GM23338 (cell line): ENCODE results near the gene OR2F2. TPM values are rescaled to one million over a fixed set of nuclear protein-coding genes. Genes with fewer than 3 reads are reported as not detected.

Experiments
- ATAC-seq: fragments of 200-7000 bp; cut with Tn5 transposase; 3 replicates; pipeline ENCODE4 v1.9.1; 2020
- DNase-seq: peaks from one replicate; pipeline ENCODE4 v3.0.0-alpha.2; 2015; ENCODE audit warnings: low spot score
- H2AFZ ChIP-seq: fragments of 200-600 bp; sonication (generic); 2 replicates; pipeline ENCODE4 v1.8.0; 2016; ENCODE audit warnings: antibody characterized with exemption, mild to moderate bottlenecking, moderate library complexity
- H3F3A ChIP-seq: fragments of 200-600 bp; sonication (generic); replicated peaks from 2 replicates; pipeline ENCODE4 v1.8.0; 2017; ENCODE audit warnings: antibody characterized with exemption, mixed run types, low read depth
- H3K27ac ChIP-seq: fragments of 200-600 bp; sonication (generic); 2 replicates; pipeline ENCODE4 v1.6.1; 2016; ENCODE audit warnings: low read depth
- H3K27me3 ChIP-seq: fragments of 200-600 bp; sonication (generic); 2 replicates; pipeline ENCODE4 v1.8.0; 2016; ENCODE audit warnings: mild to moderate bottlenecking, mixed run types, moderate library complexity; ENCODE audit not compliant: insufficient read depth
- H3K36me3 ChIP-seq: fragments of 200-600 bp; sonication (generic); 2 replicates; pipeline ENCODE4 v1.8.0; 2016; ENCODE audit warnings: mild to moderate bottlenecking; ENCODE audit not compliant: insufficient read depth
- H3K4me1 ChIP-seq: fragments of 200-600 bp; sonication (generic); 2 replicates; pipeline ENCODE4 v1.8.0; 2016; ENCODE audit warnings: mild to moderate bottlenecking, moderate library complexity; ENCODE audit not compliant: insufficient read depth
- H3K4me2 ChIP-seq: fragments of 200-600 bp; sonication (generic); 2 replicates; pipeline ENCODE4 v1.7.1; 2017; ENCODE audit warnings: mixed run types
- H3K4me3 ChIP-seq: fragments of 200-600 bp; sonication (generic); 2 replicates; pipeline ENCODE4 v1.6.1; 2016; ENCODE audit warnings: mixed run types
- H3K79me2 ChIP-seq: fragments of 200-600 bp; sonication (generic); replicated peaks from 2 replicates; pipeline ENCODE4 v1.8.0; 2017; ENCODE audit warnings: mild to moderate bottlenecking; ENCODE audit not compliant: insufficient read depth
- H3K9me2 ChIP-seq: fragments of 200-600 bp; sonication (generic); 2 replicates; pipeline ENCODE4 v1.8.0; 2017; ENCODE audit not compliant: insufficient read depth
- H4K20me1 ChIP-seq: fragments of 200-600 bp; sonication (generic); replicated peaks from 2 replicates; pipeline ENCODE4 v1.8.0; 2017; ENCODE audit warnings: mild to moderate bottlenecking; ENCODE audit not compliant: insufficient read depth
- H3K27ac Mint-ChIP-seq: 2 replicates; pipeline ENCODE4 v1.8.0; 2020; ENCODE audit warnings: inconsistent platforms, mild to moderate bottlenecking, moderate library complexity, mixed read lengths
- H3K27me3 Mint-ChIP-seq: 3 replicates; pipeline ENCODE4 v1.8.0; 2022; ENCODE audit warnings: low read depth, mild to moderate bottlenecking, moderate library complexity, mixed read lengths, inconsistent platforms; ENCODE audit not compliant: insufficient read depth, poor library complexity
- H3K36me3 Mint-ChIP-seq: 3 replicates; pipeline ENCODE4 v1.8.0; 2021; ENCODE audit warnings: low read depth, mild to moderate bottlenecking, inconsistent platforms, moderate library complexity, mixed read lengths
- H3K4me1 Mint-ChIP-seq: 3 replicates; pipeline ENCODE4 v1.8.0; 2020; ENCODE audit warnings: mild to moderate bottlenecking, inconsistent platforms, mixed read lengths
- H3K4me3 Mint-ChIP-seq: 3 replicates; pipeline ENCODE4 v1.8.0; 2021; ENCODE audit warnings: moderate library complexity, mild to moderate bottlenecking, inconsistent platforms, mixed read lengths
- H3K9me3 Mint-ChIP-seq: 3 replicates; pipeline ENCODE4 v1.8.0; 2020; ENCODE audit warnings: moderate library complexity, mild to moderate bottlenecking, inconsistent platforms, mixed read lengths
- CREB1 ChIP-seq: fragments of 250-450 bp; sonication (Bioruptor Pico); IDR thresholded peaks from 2 replicates; pipeline ENCODE4 v1.5.0; 2020; ENCODE audit warnings: low read depth, mild to moderate bottlenecking, moderate library complexity
- EZH2 ChIP-seq: fragments of 200-600 bp; sonication (generic); IDR thresholded peaks from one replicate; pipeline ENCODE4 v1.8.0; 2017; ENCODE audit warnings: antibody characterized with exemption, mild to moderate bottlenecking, low read depth; ENCODE audit not compliant: unreplicated experiment
- EZH2phosphoT487 ChIP-seq: fragments of 200-600 bp; sonication (generic); IDR thresholded peaks from one replicate; pipeline ENCODE4 v1.8.1; 2018; ENCODE audit warnings: antibody characterized with exemption; ENCODE audit not compliant: unreplicated experiment
- JUNB ChIP-seq: IDR thresholded peaks from one replicate; pipeline ENCODE4 v1.6.1; 2016; ENCODE audit warnings: antibody characterized with exemption; ENCODE audit not compliant: unreplicated experiment
- NANOG ChIP-seq: IDR thresholded peaks from 2 replicates; pipeline ENCODE4 v1.6.1; 2016; ENCODE audit warnings: antibody characterized with exemption, borderline replicate concordance
- POLR2AphosphoS5 ChIP-seq: IDR thresholded peaks from 2 replicates; pipeline ENCODE4 v1.6.1; 2016; ENCODE audit warnings: antibody characterized with exemption, low read depth
- STAT1 ChIP-seq: IDR thresholded peaks from one replicate; pipeline ENCODE4 v1.6.1; 2016; ENCODE audit warnings: antibody characterized with exemption; ENCODE audit not compliant: unreplicated experiment
- ZNF114 ChIP-seq: fragments of 250-450 bp; sonication (Bioruptor Pico); IDR thresholded peaks from 2 replicates; pipeline ENCODE4 v1.5.0; 2020; ENCODE audit warnings: mild to moderate bottlenecking, moderate library complexity
- ZNF331 ChIP-seq: fragments of 250-450 bp; sonication (Bioruptor Pico); IDR thresholded peaks from 2 replicates; pipeline ENCODE4 v1.5.0; 2020; ENCODE audit warnings: low read depth, mild to moderate bottlenecking, moderate library complexity
- polyA plus RNA-seq: library from polyadenylated mRNA; unstranded; fragments of >200 nt; fragmentation: Nextera tagmentation; extraction: Ambion mirVana; gene quantifications from 2 replicates; pipeline ENCODE4 v1.2.1, GENCODE V29; 2016
- total RNA-seq: library from RNA; depleted of rRNA; stranded (reverse); fragments of >200 nt; shearing (Covaris generic); gene quantifications from 2 replicates; pipeline ENCODE4 v1.2.3, GENCODE V29; 2014
- TF ChIP-seq, protein P1 (sequence below): fragments of 250-450 bp; sonication (Bioruptor Pico); IDR thresholded peaks from 2 replicates; pipeline ENCODE4 v1.5.0; 2020; ENCODE audit warnings: mild to moderate bottlenecking, moderate library complexity
- TF ChIP-seq, protein P2 (sequence below), 2 experiments: fragments of 200-600 bp in 1 of 2; sonication (generic) in 1 of 2; conservative IDR thresholded peaks; 2 replicates each; pipeline versions ENCODE4 v1.5.1 to v1.6.1; 2016 to 2017; ENCODE audit warnings: antibody characterized with exemption in 2 of 2, low read depth in 2 of 2, mild to moderate bottlenecking in 2 of 2, moderate library complexity in 1 of 2
- TF ChIP-seq, protein P3 (sequence below): IDR thresholded peaks from one replicate; pipeline ENCODE4 v1.6.1; 2018; ENCODE audit warnings: antibody characterized with exemption; ENCODE audit not compliant: unreplicated experiment
- TF ChIP-seq, protein P4 (sequence below): IDR thresholded peaks from 2 replicates; pipeline ENCODE4 v1.6.1; 2016; ENCODE audit warnings: antibody characterized with exemption

Gene OR2F2
- total and polyA plus RNA-seq, 2 experiments from 2014 or later, result not detected

DNA sequence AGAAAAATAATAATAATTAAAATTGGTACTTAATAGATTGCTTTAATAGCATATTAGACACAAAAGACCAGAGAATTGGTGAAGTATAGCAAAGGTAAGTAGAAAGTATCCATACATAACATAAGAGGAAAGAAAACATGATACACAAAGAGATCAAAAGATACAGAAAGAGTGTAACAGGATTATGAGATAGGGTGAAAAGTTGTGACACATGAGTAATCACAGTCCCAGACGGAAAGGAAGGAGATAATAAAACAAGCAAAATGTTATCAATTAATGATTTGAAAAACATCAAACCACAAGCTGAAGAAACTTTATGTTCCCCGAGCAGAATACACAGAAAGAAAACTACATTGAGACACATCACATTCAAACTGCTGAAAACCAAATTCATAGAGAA is 43.6 kb upstream of the OR2F2 start:
- peaks cover 13% of the 10 kb centered on the region; the same call in 2 of the 3 replicates for H3K9me3 Mint-ChIP-seq
- H3K27ac Mint-ChIP-seq, result no peak overlapping the region
- no peak overlapping the region for H3K4me3 Mint-ChIP-seq
- Histone ChIP-seq H3F3A (no peaks in the 10 kb centered on the region), H3K4me2 (no peak overlapping the region), H2AFZ (no peak overlapping the region), H3K9me2 (no peaks in the 10 kb centered on the region), H4K20me1 (peaks cover 25% of the 10 kb centered on the region; the same call in 1 of the 2 replicates), H3K27ac (no peak overlapping the region), H3K4me1 (no peaks in the 10 kb centered on the region), H3K4me3 (no peak overlapping the region), H3K36me3 (no peaks in the 10 kb centered on the region), H3K27me3 (no peaks in the 10 kb centered on the region), H3K79me2 (peaks cover 90% of the 10 kb centered on the region)
- H3K4me1 Mint-ChIP-seq, result peaks cover 7% of the 10 kb centered on the region; the same call in 2 of the 3 replicates
- DNase-seq, result no peak
- no peak for ATAC-seq
- H3K36me3 Mint-ChIP-seq, result peaks cover 18% of the 10 kb centered on the region
- peaks cover 2% of the 10 kb centered on the region for H3K27me3 Mint-ChIP-seq
- TF ChIP-seq, protein P1, sequence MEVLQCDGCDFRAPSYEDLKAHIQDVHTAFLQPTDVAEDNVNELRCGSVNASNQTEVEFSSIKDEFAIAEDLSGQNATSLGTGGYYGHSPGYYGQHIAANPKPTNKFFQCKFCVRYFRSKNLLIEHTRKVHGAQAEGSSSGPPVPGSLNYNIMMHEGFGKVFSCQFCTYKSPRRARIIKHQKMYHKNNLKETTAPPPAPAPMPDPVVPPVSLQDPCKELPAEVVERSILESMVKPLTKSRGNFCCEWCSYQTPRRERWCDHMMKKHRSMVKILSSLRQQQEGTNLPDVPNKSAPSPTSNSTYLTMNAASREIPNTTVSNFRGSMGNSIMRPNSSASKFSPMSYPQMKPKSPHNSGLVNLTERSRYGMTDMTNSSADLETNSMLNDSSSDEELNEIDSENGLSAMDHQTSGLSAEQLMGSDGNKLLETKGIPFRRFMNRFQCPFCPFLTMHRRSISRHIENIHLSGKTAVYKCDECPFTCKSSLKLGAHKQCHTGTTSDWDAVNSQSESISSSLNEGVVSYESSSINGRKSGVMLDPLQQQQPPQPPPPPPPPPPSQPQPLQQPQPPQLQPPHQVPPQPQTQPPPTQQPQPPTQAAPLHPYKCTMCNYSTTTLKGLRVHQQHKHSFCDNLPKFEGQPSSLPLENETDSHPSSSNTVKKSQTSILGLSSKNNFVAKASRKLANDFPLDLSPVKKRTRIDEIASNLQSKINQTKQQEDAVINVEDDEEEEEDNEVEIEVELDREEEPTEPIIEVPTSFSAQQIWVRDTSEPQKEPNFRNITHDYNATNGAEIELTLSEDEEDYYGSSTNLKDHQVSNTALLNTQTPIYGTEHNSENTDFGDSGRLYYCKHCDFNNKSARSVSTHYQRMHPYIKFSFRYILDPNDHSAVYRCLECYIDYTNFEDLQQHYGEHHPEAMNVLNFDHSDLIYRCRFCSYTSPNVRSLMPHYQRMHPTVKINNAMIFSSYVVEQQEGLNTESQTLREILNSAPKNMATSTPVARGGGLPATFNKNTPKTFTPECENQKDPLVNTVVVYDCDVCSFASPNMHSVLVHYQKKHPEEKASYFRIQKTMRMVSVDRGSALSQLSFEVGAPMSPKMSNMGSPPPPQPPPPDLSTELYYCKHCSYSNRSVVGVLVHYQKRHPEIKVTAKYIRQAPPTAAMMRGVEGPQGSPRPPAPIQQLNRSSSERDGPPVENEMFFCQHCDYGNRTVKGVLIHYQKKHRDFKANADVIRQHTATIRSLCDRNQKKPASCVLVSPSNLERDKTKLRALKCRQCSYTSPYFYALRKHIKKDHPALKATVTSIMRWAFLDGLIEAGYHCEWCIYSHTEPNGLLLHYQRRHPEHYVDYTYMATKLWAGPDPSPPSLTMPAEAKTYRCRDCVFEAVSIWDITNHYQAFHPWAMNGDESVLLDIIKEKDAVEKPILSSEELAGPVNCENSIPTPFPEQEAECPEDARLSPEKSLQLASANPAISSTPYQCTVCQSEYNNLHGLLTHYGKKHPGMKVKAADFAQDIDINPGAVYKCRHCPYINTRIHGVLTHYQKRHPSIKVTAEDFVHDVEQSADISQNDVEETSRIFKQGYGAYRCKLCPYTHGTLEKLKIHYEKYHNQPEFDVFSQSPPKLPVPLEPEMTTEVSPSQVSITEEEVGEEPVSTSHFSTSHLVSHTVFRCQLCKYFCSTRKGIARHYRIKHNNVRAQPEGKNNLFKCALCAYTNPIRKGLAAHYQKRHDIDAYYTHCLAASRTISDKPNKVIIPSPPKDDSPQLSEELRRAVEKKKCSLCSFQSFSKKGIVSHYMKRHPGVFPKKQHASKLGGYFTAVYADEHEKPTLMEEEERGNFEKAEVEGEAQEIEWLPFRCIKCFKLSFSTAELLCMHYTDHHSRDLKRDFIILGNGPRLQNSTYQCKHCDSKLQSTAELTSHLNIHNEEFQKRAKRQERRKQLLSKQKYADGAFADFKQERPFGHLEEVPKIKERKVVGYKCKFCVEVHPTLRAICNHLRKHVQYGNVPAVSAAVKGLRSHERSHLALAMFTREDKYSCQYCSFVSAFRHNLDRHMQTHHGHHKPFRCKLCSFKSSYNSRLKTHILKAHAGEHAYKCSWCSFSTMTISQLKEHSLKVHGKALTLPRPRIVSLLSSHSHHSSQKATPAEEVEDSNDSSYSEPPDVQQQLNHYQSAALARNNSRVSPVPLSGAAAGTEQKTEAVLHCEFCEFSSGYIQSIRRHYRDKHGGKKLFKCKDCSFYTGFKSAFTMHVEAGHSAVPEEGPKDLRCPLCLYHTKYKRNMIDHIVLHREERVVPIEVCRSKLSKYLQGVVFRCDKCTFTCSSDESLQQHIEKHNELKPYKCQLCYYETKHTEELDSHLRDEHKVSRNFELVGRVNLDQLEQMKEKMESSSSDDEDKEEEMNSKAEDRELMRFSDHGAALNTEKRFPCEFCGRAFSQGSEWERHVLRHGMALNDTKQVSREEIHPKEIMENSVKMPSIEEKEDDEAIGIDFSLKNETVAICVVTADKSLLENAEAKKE, result no peak
- TF ChIP-seq STAT1 (no peak), EZH2phosphoT487 (no peak), JUNB (no peak), ZNF331 (CRISPR knock-in tag) (no peak), ZNF114 (CRISPR knock-in tag) (no peak), EZH2 (no peak), NANOG (no peak), CREB1 (CRISPR knock-in tag) (no peak), POLR2AphosphoS5 (no peak)
- TF ChIP-seq, protein P2, sequence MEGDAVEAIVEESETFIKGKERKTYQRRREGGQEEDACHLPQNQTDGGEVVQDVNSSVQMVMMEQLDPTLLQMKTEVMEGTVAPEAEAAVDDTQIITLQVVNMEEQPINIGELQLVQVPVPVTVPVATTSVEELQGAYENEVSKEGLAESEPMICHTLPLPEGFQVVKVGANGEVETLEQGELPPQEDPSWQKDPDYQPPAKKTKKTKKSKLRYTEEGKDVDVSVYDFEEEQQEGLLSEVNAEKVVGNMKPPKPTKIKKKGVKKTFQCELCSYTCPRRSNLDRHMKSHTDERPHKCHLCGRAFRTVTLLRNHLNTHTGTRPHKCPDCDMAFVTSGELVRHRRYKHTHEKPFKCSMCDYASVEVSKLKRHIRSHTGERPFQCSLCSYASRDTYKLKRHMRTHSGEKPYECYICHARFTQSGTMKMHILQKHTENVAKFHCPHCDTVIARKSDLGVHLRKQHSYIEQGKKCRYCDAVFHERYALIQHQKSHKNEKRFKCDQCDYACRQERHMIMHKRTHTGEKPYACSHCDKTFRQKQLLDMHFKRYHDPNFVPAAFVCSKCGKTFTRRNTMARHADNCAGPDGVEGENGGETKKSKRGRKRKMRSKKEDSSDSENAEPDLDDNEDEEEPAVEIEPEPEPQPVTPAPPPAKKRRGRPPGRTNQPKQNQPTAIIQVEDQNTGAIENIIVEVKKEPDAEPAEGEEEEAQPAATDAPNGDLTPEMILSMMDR (conservative IDR thresholded peaks at IDR 0.05; ENCODE audit: low read depth in 2 of 2), result no peak
- TF ChIP-seq, protein P3, sequence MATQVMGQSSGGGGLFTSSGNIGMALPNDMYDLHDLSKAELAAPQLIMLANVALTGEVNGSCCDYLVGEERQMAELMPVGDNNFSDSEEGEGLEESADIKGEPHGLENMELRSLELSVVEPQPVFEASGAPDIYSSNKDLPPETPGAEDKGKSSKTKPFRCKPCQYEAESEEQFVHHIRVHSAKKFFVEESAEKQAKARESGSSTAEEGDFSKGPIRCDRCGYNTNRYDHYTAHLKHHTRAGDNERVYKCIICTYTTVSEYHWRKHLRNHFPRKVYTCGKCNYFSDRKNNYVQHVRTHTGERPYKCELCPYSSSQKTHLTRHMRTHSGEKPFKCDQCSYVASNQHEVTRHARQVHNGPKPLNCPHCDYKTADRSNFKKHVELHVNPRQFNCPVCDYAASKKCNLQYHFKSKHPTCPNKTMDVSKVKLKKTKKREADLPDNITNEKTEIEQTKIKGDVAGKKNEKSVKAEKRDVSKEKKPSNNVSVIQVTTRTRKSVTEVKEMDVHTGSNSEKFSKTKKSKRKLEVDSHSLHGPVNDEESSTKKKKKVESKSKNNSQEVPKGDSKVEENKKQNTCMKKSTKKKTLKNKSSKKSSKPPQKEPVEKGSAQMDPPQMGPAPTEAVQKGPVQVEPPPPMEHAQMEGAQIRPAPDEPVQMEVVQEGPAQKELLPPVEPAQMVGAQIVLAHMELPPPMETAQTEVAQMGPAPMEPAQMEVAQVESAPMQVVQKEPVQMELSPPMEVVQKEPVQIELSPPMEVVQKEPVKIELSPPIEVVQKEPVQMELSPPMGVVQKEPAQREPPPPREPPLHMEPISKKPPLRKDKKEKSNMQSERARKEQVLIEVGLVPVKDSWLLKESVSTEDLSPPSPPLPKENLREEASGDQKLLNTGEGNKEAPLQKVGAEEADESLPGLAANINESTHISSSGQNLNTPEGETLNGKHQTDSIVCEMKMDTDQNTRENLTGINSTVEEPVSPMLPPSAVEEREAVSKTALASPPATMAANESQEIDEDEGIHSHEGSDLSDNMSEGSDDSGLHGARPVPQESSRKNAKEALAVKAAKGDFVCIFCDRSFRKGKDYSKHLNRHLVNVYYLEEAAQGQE, result no peak
- TF ChIP-seq, protein P4, sequence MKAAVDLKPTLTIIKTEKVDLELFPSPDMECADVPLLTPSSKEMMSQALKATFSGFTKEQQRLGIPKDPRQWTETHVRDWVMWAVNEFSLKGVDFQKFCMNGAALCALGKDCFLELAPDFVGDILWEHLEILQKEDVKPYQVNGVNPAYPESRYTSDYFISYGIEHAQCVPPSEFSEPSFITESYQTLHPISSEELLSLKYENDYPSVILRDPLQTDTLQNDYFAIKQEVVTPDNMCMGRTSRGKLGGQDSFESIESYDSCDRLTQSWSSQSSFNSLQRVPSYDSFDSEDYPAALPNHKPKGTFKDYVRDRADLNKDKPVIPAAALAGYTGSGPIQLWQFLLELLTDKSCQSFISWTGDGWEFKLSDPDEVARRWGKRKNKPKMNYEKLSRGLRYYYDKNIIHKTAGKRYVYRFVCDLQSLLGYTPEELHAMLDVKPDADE, result no peak
